ENCODE measurements around the gene LPP. TPM values are rescaled to one million over a fixed set of nuclear protein-coding genes. Genes with fewer than 3 reads are reported as not detected.
A peak's percentile ranks its signal among the peaks of the same experiment; 100 is the strongest.

Gene LPP
- total and polyA plus RNA-seq, 8 donors, result 23.1 to 220 (median 26.7) TPM

- ATAC-seq (peak; percentile 24), DNase-seq (no peak)
- TF ChIP-seq CTCF (IDR thresholded peaks at IDR 0.05), result no peak
- no peak overlapping the region for H3K27ac ChIP-seq
- H3K4me1 ChIP-seq, result peaks cover 0 to 23% of the 10 kb centered on the region in 2 donors
- H3K27me3 ChIP-seq, result no peaks in the 10 kb centered on the region
- no peak overlapping the region for H3K4me3 ChIP-seq
- intact Hi-C loops (cut with DNase I), result no loop called here
- peaks cover 0 to 5% of the 10 kb centered on the region in 2 donors for H3K36me3 ChIP-seq
- no peaks in the 10 kb centered on the region for H3K9me3 ChIP-seq
Observed at GRCh38 chr3:188401244-188401993, 247.5 kb downstream of the LPP start.

- DNase-seq (no peak), ATAC-seq (no peak)
- Histone ChIP-seq H3K4me1 (peaks cover 0 to 15% of the 10 kb centered on the region in 2 donors), H3K36me3 (peaks cover 0 to 10% of the 10 kb centered on the region in 2 donors), H3K27me3 (no peaks in the 10 kb centered on the region), H3K9me3 (no peaks in the 10 kb centered on the region), H3K4me3 (no peak overlapping the region), H3K27ac (no peak overlapping the region)
- intact Hi-C loops (cut with DNase I), result no loop called here
- TF ChIP-seq CTCF (IDR thresholded peaks at IDR 0.05), result no peak
Observed at GRCh38 chr3:188402229-188402628, 248.3 kb downstream of the LPP start.

- no peak for TF ChIP-seq CTCF (IDR thresholded peaks at IDR 0.05)
- Histone ChIP-seq H3K9me3 (no peaks in the 10 kb centered on the region), H3K4me1 (peaks cover 0 to 7% of the 10 kb centered on the region in 2 donors), H3K4me3 (no peak overlapping the region), H3K27me3 (no peaks in the 10 kb centered on the region), H3K27ac (no peak overlapping the region), H3K36me3 (peaks cover 0 to 19% of the 10 kb centered on the region in 2 donors)
- no peak for ATAC-seq
- no peak for DNase-seq
- intact Hi-C loops (cut with DNase I), result no loop called here
Observed at GRCh38 chr3:188403404-188403803, 249.4 kb downstream of the LPP start.

GRCh38 chr3:188404124-188404523 is 250.2 kb downstream of the LPP start:
- no peak for ATAC-seq
- Histone ChIP-seq H3K4me1 (peaks cover 0 to 7% of the 10 kb centered on the region in 2 donors), H3K4me3 (no peak overlapping the region), H3K27me3 (no peaks in the 10 kb centered on the region), H3K36me3 (peaks cover 0 to 22% of the 10 kb centered on the region in 2 donors), H3K9me3 (no peaks in the 10 kb centered on the region), H3K27ac (no peak overlapping the region)
- intact Hi-C loops (cut with DNase I), result no loop called here
- TF ChIP-seq CTCF (IDR thresholded peaks at IDR 0.05), result no peak
- no peak for DNase-seq

- Histone ChIP-seq H3K4me1 (peaks cover 0 to 7% of the 10 kb centered on the region in 2 donors), H3K27me3 (no peaks in the 10 kb centered on the region), H3K4me3 (no peak overlapping the region), H3K27ac (no peak overlapping the region), H3K9me3 (no peaks in the 10 kb centered on the region), H3K36me3 (peaks cover 0 to 22% of the 10 kb centered on the region in 2 donors)
- DNase-seq (no peak), ATAC-seq (no peak)
- intact Hi-C loops (cut with DNase I), result no loop called here
- no peak for TF ChIP-seq CTCF (IDR thresholded peaks at IDR 0.05)
Observed at GRCh38 chr3:188404701-188405100, 250.7 kb downstream of the LPP start.

All from left lung (tissue), 10 donors.